Measurements from ENCODE around the gene STXBP4.

STXBP4 gene

GRCh38 chr17:55037828-55038227, 69.3 kb downstream of the STXBP4 start:
- in situ Hi-C loops (cut with HindIII; ENCODE audit: low pct_ligation_motif_present, low sequenced_read_pairs), result no loop called here
- no peak overlapping the region for H3K27ac ChIP-seq
- H3K36me3 ChIP-seq (replicated peaks), result no peaks in the 10 kb centered on the region
- TF ChIP-seq CTCF (IDR thresholded peaks at IDR 0.05; ENCODE audit: low read depth, low read length, missing control alignments), result no peak
- H3K4me3 ChIP-seq (ENCODE audit: low read depth, low read length), result no peak overlapping the region
- H3K27me3 ChIP-seq (replicated peaks), result no peaks in the 10 kb centered on the region
- DNase-seq, result no peak

- no peak for TF ChIP-seq CTCF (IDR thresholded peaks at IDR 0.05; ENCODE audit: low read depth, low read length, missing control alignments)
- no peak for DNase-seq
- H3K36me3 ChIP-seq (replicated peaks), result no peaks in the 10 kb centered on the region
- H3K27ac ChIP-seq, result no peak overlapping the region
- in situ Hi-C loops (cut with HindIII; ENCODE audit: low pct_ligation_motif_present, low sequenced_read_pairs), result no loop called here
- no peaks in the 10 kb centered on the region for H3K27me3 ChIP-seq (replicated peaks)
- H3K4me3 ChIP-seq (ENCODE audit: low read depth, low read length), result no peak overlapping the region
Measured at GRCh38 chr17:55038291-55038690, 69.7 kb downstream of the STXBP4 start.

GRCh38 chr17:55040611-55041010, 72.0 kb downstream of the STXBP4 start:
- Histone ChIP-seq H3K4me3 (ENCODE audit: low read depth, low read length) (no peak overlapping the region), H3K27me3 (replicated peaks) (no peaks in the 10 kb centered on the region), H3K27ac (no peak overlapping the region), H3K36me3 (replicated peaks) (no peaks in the 10 kb centered on the region)
- TF ChIP-seq CTCF (IDR thresholded peaks at IDR 0.05; ENCODE audit: low read depth, low read length, missing control alignments), result no peak
- no peak for DNase-seq
- in situ Hi-C loops (cut with HindIII; ENCODE audit: low pct_ligation_motif_present, low sequenced_read_pairs), result no loop called here

- Histone ChIP-seq H3K4me3 (ENCODE audit: low read depth, low read length) (no peak overlapping the region), H3K27me3 (replicated peaks) (no peaks in the 10 kb centered on the region)
- in situ Hi-C loops (cut with HindIII; ENCODE audit: low pct_ligation_motif_present, low sequenced_read_pairs), result no loop called here
Measured at GRCh38 chr17:55053855-55054254, 85.3 kb downstream of the STXBP4 start.

GRCh38 chr17:55054429-55054828, 85.9 kb downstream of the STXBP4 start:
- in situ Hi-C loops (cut with HindIII; ENCODE audit: low pct_ligation_motif_present, low sequenced_read_pairs), result no loop called here
- no peak for TF ChIP-seq CTCF (IDR thresholded peaks at IDR 0.05; ENCODE audit: low read depth, low read length, missing control alignments)
- no peak for DNase-seq
- Histone ChIP-seq H3K4me3 (ENCODE audit: low read depth, low read length) (no peak overlapping the region), H3K27ac (no peak overlapping the region), H3K27me3 (replicated peaks) (no peaks in the 10 kb centered on the region), H3K36me3 (replicated peaks) (no peaks in the 10 kb centered on the region)

More at GRCh38 chr17:55053855-55054254, 85.3 kb downstream of the STXBP4 start:
- peak; percentile 16 for TF ChIP-seq CTCF (IDR thresholded peaks at IDR 0.05; ENCODE audit: low read depth, low read length, missing control alignments)
- DNase-seq, result no peak
- no peak overlapping the region for H3K27ac ChIP-seq
- no peaks in the 10 kb centered on the region for H3K36me3 ChIP-seq (replicated peaks)

GRCh38 chr17:55056526-55056925, 88.0 kb downstream of the STXBP4 start:
- Histone ChIP-seq H3K36me3 (replicated peaks) (no peaks in the 10 kb centered on the region), H3K27me3 (replicated peaks) (no peaks in the 10 kb centered on the region), H3K4me3 (ENCODE audit: low read depth, low read length) (no peak overlapping the region), H3K27ac (no peak overlapping the region)
- in situ Hi-C loops (cut with HindIII; ENCODE audit: low pct_ligation_motif_present, low sequenced_read_pairs), result no loop called here
- no peak for TF ChIP-seq CTCF (IDR thresholded peaks at IDR 0.05; ENCODE audit: low read depth, low read length, missing control alignments)
- no peak for DNase-seq
